A673 (cell line): ENCODE measurements around the gene CACNA2D1.

ENCODE experiments used
- EZH2 ChIP-seq: fragments of 200-600 bp; sonication (generic); IDR thresholded peaks from 2 replicates; pipeline ENCODE4 v1.6.1; 2017; ENCODE audit warnings: borderline replicate concordance, low read depth, mild to moderate bottlenecking, mixed read lengths, antibody characterized with exemption, low read length; ENCODE audit not compliant: poor library complexity, severe bottlenecking
- TF ChIP-seq, protein P1 (sequence below): fragments of 300-800, 200-600 bp; sonication (generic); conservative IDR thresholded peaks from 2 replicates; pipeline ENCODE4 v1.5.1; 2017; ENCODE audit warnings: low read depth, mild to moderate bottlenecking, antibody characterized with exemption, low read length, moderate library complexity, mixed read lengths

DNA sequence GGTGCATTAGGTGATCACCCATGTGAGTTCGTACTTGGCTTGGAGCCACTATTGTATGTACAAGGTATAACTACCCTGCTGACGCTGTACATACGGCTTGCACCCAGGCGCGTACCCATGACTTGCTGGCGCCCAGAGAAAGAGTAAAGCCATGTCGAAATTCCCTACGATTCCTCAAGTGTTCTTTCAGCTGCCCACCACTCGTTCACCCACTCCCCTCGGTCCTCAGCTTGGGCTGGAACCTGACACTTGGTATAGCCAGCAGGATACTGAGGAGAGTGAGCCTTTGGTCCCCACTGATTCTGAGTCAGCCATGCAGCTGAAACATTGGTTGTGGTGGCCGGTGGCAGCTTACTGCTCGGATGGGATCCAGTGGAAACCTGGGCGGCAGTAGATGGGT, 241.5 kb downstream of the CACNA2D1 start:
- TF ChIP-seq, protein P1, sequence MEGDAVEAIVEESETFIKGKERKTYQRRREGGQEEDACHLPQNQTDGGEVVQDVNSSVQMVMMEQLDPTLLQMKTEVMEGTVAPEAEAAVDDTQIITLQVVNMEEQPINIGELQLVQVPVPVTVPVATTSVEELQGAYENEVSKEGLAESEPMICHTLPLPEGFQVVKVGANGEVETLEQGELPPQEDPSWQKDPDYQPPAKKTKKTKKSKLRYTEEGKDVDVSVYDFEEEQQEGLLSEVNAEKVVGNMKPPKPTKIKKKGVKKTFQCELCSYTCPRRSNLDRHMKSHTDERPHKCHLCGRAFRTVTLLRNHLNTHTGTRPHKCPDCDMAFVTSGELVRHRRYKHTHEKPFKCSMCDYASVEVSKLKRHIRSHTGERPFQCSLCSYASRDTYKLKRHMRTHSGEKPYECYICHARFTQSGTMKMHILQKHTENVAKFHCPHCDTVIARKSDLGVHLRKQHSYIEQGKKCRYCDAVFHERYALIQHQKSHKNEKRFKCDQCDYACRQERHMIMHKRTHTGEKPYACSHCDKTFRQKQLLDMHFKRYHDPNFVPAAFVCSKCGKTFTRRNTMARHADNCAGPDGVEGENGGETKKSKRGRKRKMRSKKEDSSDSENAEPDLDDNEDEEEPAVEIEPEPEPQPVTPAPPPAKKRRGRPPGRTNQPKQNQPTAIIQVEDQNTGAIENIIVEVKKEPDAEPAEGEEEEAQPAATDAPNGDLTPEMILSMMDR = no peak
- no peak for TF ChIP-seq EZH2
